ENCODE results near the gene ADGRV1. TPM values are rescaled to one million over a fixed set of nuclear protein-coding genes. Genes with fewer than 3 reads are reported as not detected.

The ADGRV1 gene
- total RNA-seq, 1 experiment from 2014 or later, result not detected

GRCh38 chr5:90555666-90556065 is 2.9 kb upstream of the ADGRV1 start:
- intact Hi-C loops (cut with micrococcal nuclease), result no loop called here
- no peak overlapping the region for H3K4me3 Mint-ChIP-seq (ENCODE audit: unreplicated experiment)
- peaks cover 100% of the 10 kb centered on the region for H3K27me3 Mint-ChIP-seq (ENCODE audit: insufficient read depth, unreplicated experiment)
- H3K4me1 Mint-ChIP-seq (ENCODE audit: insufficient read depth, unreplicated experiment), result peaks cover 9% of the 10 kb centered on the region
- BruUV-seq (replicated peaks), result no TSS peak
- ChIA-PET POLR2A (no interaction called here), CTCF (no interaction called here)
- H3K27ac Mint-ChIP-seq (ENCODE audit: low read depth, unreplicated experiment), result no peak overlapping the region
- H3K9me3 Mint-ChIP-seq (ENCODE audit: unreplicated experiment), result no peaks in the 10 kb centered on the region
- H3K36me3 Mint-ChIP-seq (ENCODE audit: insufficient read depth, unreplicated experiment), result no peaks in the 10 kb centered on the region
- DNase-seq (ENCODE audit: unreplicated experiment), result no peak
- no peak for TF ChIP-seq CTCF (IDR thresholded peaks at IDR 0.05; ENCODE audit: unreplicated experiment)

- no peaks in the 10 kb centered on the region for H3K36me3 Mint-ChIP-seq (ENCODE audit: insufficient read depth, unreplicated experiment)
- CTCF ChIA-PET, result no interaction called here
- peaks cover 97% of the 10 kb centered on the region for H3K27me3 Mint-ChIP-seq (ENCODE audit: insufficient read depth, unreplicated experiment)
- H3K4me3 Mint-ChIP-seq (ENCODE audit: unreplicated experiment), result no peak overlapping the region
- H3K4me1 Mint-ChIP-seq (ENCODE audit: insufficient read depth, unreplicated experiment), result peaks cover 9% of the 10 kb centered on the region
- H3K9me3 Mint-ChIP-seq (ENCODE audit: unreplicated experiment), result no peaks in the 10 kb centered on the region
- TF ChIP-seq CTCF (IDR thresholded peaks at IDR 0.05; ENCODE audit: unreplicated experiment), result no peak
- H3K27ac Mint-ChIP-seq (ENCODE audit: low read depth, unreplicated experiment), result no peak overlapping the region
- no peak for DNase-seq (ENCODE audit: unreplicated experiment)
- BruUV-seq (replicated peaks), result no TSS peak
- POLR2A ChIA-PET, result interaction anchor here (1.3 kb wide), 1 partner anchor 147 kb away, joined by 3 read pairs; the partner anchor contains the start of gene CETN3
- intact Hi-C loops (cut with micrococcal nuclease), result no loop called here
These were observed 1.2 kb upstream of the ADGRV1 start for GRCh38 chr5:90557391-90557790.

GRCh38 chr5:90557871-90558270 is 726 bp upstream of the ADGRV1 start:
- no TSS peak for BruUV-seq (replicated peaks)
- CTCF ChIA-PET, result no interaction called here
- intact Hi-C loops (cut with micrococcal nuclease), result no loop called here
- TF ChIP-seq CTCF (IDR thresholded peaks at IDR 0.05; ENCODE audit: unreplicated experiment), result no peak
- Mint-ChIP-seq H3K27me3 (ENCODE audit: insufficient read depth, unreplicated experiment) (peaks cover 97% of the 10 kb centered on the region), H3K4me1 (ENCODE audit: insufficient read depth, unreplicated experiment) (peaks cover 9% of the 10 kb centered on the region), H3K36me3 (ENCODE audit: insufficient read depth, unreplicated experiment) (no peaks in the 10 kb centered on the region), H3K9me3 (ENCODE audit: unreplicated experiment) (no peaks in the 10 kb centered on the region), H3K4me3 (ENCODE audit: unreplicated experiment) (peak overlapping the region; percentile 78), H3K27ac (ENCODE audit: low read depth, unreplicated experiment) (no peak overlapping the region)
- no peak for DNase-seq (ENCODE audit: unreplicated experiment)
- POLR2A ChIA-PET, result interaction anchor here (1.3 kb wide), 1 partner anchor 148 kb away, joined by 3 read pairs; the partner anchor contains the start of gene CETN3

- BruUV-seq (replicated peaks), result no TSS peak
- no peak for TF ChIP-seq CTCF (IDR thresholded peaks at IDR 0.05; ENCODE audit: unreplicated experiment)
- H3K9me3 Mint-ChIP-seq (ENCODE audit: unreplicated experiment), result no peaks in the 10 kb centered on the region
- intact Hi-C loops (cut with micrococcal nuclease), result no loop called here
- H3K4me3 Mint-ChIP-seq (ENCODE audit: unreplicated experiment), result no peak overlapping the region
- ChIA-PET POLR2A (no interaction called here), CTCF (no interaction called here)
- H3K27ac Mint-ChIP-seq (ENCODE audit: low read depth, unreplicated experiment), result no peak overlapping the region
- H3K36me3 Mint-ChIP-seq (ENCODE audit: insufficient read depth, unreplicated experiment), result no peaks in the 10 kb centered on the region
- peaks cover 97% of the 10 kb centered on the region for H3K27me3 Mint-ChIP-seq (ENCODE audit: insufficient read depth, unreplicated experiment)
- H3K4me1 Mint-ChIP-seq (ENCODE audit: insufficient read depth, unreplicated experiment), result peaks cover 9% of the 10 kb centered on the region
- DNase-seq (ENCODE audit: unreplicated experiment), result no peak
These were observed 2.2 kb downstream of the ADGRV1 start for GRCh38 chr5:90560771-90561170.
